ENCODE results near the gene EXT2.

Gene EXT2

DNA sequence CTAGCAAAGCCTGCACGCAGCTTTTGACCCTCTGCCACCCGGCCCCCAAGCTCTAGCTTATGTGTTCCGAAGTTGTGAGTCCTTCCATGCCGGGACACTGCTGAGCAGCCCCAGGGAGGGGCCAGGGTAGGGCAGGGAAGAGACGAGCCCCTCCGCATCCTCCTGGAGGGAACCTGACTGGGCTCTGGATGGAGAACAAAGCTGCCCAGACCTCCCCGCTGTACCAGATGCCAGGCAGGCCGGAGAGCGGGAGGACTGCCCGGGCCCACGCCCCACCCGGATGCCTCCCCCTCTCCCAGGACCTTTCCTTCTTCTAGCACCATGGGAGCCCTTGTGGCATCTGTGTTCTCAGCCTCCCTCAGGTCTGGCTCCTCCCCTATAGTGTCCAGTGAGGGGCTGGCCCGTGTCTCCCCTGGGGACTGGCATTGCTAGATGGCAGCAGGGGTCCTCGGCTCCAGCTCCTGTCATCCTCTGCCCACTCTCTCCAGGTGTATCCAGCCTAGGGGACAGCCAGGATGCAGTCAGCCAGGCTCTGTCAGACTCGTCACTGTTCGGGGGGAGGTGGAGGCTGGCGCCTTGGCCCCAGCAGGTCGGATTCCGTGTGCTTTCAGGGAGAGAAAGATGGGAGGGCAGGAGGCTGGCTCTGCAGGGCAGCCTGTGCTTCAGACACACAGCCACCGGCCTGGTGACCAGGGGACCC is 168.4 kb downstream of the EXT2 start:
- Mint-ChIP-seq H3K36me3 (ENCODE audit: low read depth) (no peaks in the 10 kb centered on the region), H3K4me1 (ENCODE audit: low read depth) (peaks cover 4% of the 10 kb centered on the region)

DNA sequence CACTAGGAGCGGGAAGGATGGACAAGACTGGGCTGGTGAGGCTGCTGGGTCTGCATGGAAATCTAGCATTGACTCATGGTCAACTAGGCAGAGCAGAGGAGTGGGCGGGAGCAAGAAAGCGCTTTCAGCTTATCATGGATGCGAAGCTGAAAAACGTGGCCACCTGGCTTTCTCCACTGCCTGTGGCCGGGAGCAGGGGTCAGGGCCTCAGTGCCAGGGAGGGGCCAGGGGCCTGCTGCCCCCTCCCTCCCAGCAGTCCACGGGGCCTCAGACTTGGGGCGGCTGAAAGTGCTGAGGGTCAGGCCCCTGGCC is 168.9 kb downstream of the EXT2 start:
- Mint-ChIP-seq H3K4me1 (ENCODE audit: low read depth) (no peaks in the 10 kb centered on the region), H3K4me3 (no peak overlapping the region), H3K36me3 (ENCODE audit: low read depth) (no peaks in the 10 kb centered on the region), H3K9me3 (no peaks in the 10 kb centered on the region), H3K27me3 (ENCODE audit: low read depth) (no peaks in the 10 kb centered on the region), H3K27ac (no peak overlapping the region)
- DNase-seq (ENCODE audit: low spot score): no peak

More for the DNA sequence above, 168.4 kb downstream of the EXT2 start:
- DNase-seq (ENCODE audit: low spot score): no peak
- Mint-ChIP-seq H3K9me3 (no peaks in the 10 kb centered on the region), H3K27me3 (ENCODE audit: low read depth) (no peaks in the 10 kb centered on the region), H3K4me3 (no peak overlapping the region), H3K27ac (no peak overlapping the region)

DNA sequence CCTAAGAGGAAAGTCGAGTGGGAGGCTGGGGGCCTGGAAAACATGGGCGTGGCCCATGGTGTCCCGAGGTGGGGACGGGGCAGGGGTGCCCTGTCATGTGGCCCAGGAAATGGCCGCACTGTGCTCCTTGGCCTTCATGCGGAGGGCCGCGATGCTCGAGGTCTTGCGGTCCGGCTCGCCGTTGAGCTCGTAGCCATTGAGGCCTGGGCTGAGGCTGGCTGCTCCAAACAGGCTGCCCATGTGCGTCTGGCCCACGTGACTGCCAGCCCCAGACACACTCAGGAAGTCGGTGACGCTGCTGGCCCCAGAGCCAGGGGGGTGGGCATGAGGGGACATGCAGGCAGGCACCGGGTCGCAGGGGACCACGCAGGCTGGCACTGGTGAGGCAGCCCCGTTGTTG is 169.3 kb downstream of the EXT2 start:
- no peaks in the 10 kb centered on the region for H3K36me3 Mint-ChIP-seq (ENCODE audit: low read depth)

DNA sequence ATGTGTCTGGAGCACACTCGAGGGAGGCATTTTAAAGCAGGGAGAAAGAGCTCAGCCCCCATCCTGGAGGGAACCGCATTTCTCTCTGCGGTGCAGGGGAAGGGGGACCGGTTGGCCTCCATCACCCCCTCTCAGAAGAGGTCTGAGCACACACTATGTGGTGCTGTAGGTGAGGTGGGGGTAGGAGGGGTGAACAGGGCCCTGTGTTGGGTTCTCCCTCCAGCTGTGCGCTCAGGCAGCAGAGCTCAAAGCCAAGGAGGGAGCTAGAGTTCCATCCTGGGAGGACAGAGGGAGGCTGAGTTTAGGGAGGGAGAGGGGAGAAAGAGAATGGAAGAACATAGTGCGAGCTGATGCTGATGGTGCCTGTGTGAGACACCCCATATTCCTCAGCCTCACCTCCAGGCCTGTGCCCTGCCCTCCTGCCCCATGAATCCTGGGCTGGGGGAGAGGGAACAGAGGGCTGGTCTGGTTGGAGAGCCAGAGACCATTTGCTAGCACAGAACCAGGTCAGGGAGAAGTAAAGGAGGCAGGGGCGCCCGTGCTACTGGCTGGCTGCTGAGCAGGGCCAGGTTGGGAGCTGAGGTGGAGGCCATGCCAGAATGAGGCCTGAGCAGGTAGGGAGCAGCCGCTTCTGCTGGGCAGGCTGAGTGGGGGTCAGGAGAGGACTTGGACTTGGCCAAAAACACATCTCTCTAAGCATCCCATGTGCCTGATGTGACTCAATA is 170.7 kb downstream of the EXT2 start:
- no peaks in the 10 kb centered on the region for H3K36me3 Mint-ChIP-seq (ENCODE audit: low read depth)
- H3K9me3 Mint-ChIP-seq: no peaks in the 10 kb centered on the region
- no peak overlapping the region for H3K27ac Mint-ChIP-seq
- no peak for DNase-seq (ENCODE audit: low spot score)
- no peaks in the 10 kb centered on the region for H3K4me1 Mint-ChIP-seq (ENCODE audit: low read depth)
- no peaks in the 10 kb centered on the region for H3K27me3 Mint-ChIP-seq (ENCODE audit: low read depth)
- H3K4me3 Mint-ChIP-seq: no peak overlapping the region

More for the DNA sequence above, 169.3 kb downstream of the EXT2 start:
- no peak overlapping the region for H3K27ac Mint-ChIP-seq
- H3K4me3 Mint-ChIP-seq: no peak overlapping the region
- H3K27me3 Mint-ChIP-seq (ENCODE audit: low read depth): no peaks in the 10 kb centered on the region
- no peak for DNase-seq (ENCODE audit: low spot score)
- H3K9me3 Mint-ChIP-seq: no peaks in the 10 kb centered on the region
- H3K4me1 Mint-ChIP-seq (ENCODE audit: low read depth): no peaks in the 10 kb centered on the region

DNA sequence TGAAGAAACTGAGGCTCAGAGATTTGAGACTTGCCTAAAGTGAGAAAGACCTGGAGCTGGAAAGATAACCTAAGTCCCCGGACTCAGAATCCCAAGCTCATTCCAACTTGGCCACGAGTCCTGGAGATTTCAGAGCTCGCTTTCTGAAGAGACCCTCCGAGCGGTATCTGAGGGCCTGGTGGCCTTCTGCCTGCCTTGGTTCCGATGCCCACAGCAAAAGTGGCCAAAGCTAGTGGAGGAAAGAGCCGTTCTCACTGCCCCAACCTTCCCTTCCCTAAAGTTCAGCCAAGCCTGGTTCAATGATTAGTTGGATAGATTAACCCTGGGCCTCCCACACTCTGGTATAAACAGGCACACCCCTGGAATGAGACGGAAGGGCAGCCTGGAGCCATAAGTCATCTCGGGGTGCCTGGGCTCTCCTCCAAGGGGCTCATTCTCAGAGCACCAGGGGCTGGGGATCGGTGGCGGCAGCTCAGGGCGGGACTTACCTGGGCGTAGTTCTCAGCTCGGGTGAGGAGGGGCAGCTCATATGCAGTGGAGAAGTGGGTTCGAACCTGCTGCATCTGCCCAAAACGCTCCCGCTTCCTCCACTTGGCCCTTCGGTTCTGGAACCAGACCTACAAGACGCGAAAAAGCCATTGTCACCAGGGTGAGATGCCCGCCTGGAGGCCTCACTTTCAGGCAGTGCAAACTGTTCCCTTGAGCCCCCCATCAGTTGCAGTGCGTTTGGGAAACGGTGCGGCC is 171.7 kb downstream of the EXT2 start:
- no peak for DNase-seq (ENCODE audit: low spot score)
- Mint-ChIP-seq H3K27ac (no peak overlapping the region), H3K4me3 (no peak overlapping the region), H3K9me3 (no peaks in the 10 kb centered on the region), H3K27me3 (ENCODE audit: low read depth) (no peaks in the 10 kb centered on the region), H3K4me1 (ENCODE audit: low read depth) (no peaks in the 10 kb centered on the region), H3K36me3 (ENCODE audit: low read depth) (no peaks in the 10 kb centered on the region)

DNA sequence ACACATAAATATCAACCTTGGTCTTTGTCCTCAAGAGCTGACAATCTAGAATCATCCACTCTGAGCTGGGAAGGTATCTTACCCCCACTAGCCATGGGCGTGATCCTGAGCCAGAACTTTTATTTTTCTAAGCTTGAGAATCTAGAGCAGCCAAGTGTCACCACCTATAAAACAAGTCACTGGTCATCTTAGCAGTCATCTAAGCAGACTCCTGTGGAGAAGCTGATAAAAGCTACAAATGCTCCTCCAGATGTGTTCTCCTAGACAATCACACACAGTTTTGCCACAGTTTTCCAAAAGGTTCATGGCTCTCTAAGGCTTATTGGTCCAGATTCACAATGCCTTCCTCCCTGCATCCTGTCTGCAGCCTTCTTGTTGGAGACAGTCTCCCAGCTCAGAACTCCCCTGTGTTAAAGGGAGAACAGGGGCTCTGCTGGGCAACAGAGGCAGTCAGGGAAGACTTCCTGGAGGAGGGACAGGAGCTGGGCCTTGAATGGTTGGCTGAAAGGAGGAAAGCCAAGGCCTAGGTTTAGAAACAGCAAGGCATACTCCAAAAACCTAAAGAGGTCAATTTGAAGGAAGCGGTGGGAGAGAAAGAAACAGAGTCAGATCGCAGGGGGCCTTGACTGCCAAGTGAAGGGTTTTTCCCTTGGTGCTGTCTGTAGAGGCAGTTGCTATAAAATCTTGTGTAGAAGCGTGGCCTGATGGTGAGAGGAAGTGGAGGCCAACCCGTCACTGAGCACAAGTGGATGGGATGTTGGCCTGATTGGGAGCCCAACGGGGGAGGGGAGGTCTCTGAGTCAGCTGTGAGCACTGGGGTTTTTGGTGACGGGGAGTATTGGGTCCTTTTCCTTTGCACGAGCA is 172.5 kb downstream of the EXT2 start:
- H3K27ac Mint-ChIP-seq: no peak overlapping the region
- no peak overlapping the region for H3K4me3 Mint-ChIP-seq
- no peaks in the 10 kb centered on the region for H3K27me3 Mint-ChIP-seq (ENCODE audit: low read depth)
- H3K9me3 Mint-ChIP-seq: no peaks in the 10 kb centered on the region
- no peaks in the 10 kb centered on the region for H3K4me1 Mint-ChIP-seq (ENCODE audit: low read depth)
- DNase-seq (ENCODE audit: low spot score): no peak
- H3K36me3 Mint-ChIP-seq (ENCODE audit: low read depth): no peaks in the 10 kb centered on the region

DNA sequence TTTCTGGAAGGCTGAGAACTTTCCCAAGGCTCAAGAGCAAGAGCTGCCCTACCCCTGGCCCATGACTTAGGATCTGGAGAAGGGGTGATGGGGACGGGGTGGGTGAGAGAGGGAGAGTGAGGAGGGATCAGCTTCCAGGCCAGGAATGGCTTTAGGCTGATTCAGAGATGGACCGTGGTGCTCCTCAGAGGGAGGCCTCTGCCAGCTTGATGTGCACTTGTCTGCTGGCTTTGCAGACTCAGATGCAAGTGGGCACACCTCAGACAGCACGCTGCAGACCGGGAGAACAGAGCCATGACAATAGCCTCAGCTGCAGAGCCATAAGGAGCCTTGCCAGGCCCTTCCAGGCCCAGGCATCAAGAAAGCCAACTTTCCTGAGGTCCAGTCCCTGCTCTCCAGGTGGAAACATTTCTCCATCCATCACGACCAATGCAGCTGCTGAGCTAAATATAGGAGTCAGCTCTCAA is 173.2 kb downstream of the EXT2 start:
- DNase-seq (ENCODE audit: low spot score): no peak
- no peaks in the 10 kb centered on the region for H3K4me1 Mint-ChIP-seq (ENCODE audit: low read depth)
- H3K4me3 Mint-ChIP-seq: no peak overlapping the region
- H3K9me3 Mint-ChIP-seq: no peaks in the 10 kb centered on the region
- no peak overlapping the region for H3K27ac Mint-ChIP-seq
- no peaks in the 10 kb centered on the region for H3K36me3 Mint-ChIP-seq (ENCODE audit: low read depth)
- H3K27me3 Mint-ChIP-seq (ENCODE audit: low read depth): no peaks in the 10 kb centered on the region

DNA sequence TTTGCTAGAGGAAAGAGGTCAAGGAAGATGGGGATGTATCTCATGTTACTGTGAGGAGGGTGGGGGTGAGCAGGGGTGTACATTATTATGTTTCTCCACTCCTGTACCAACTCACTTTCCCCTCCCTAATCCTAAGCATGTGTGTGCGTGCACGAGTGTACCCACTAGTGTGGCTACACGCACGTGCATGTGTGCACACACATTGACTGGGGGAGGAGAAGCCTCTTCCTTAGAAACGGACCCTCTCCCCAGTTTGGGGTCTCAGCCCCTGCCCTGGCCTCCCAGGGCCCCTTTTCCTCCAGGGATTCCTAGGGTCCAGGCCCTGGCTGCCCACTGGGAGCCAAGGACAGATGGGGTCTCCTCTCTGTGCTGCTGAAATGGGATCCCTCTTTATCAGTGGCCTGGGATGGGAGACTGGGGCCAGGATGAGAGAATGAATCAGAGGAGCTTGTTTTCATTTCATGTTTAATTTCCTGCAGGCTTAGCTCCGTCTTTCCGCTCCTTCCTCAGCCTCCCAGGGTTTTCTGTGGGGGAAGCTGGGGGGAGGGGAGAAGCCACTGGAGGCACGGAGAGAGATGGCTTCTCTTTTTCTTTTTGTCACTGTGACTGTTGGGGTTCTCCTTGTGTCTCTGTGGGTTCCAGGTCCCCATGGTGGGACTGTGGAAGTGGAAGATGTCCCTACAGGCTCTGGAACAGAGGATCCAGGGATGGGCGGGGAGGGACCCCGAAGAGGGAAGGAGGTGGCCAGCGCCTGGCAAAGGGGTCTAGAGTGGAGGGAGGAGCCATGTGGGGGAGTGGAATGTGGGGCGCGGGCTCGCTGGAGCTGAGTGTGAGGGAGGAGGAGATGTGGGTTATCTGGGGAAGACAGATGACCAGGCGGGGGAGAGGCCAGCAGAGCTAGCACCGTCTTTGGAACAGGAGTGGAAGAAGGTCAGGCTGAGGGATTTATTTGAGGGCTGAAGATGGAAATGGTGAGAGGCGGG is 174.2 kb downstream of the EXT2 start:
- H3K4me3 Mint-ChIP-seq: no peak overlapping the region
- no peaks in the 10 kb centered on the region for H3K4me1 Mint-ChIP-seq (ENCODE audit: low read depth)
- no peak for DNase-seq (ENCODE audit: low spot score)
- no peaks in the 10 kb centered on the region for H3K36me3 Mint-ChIP-seq (ENCODE audit: low read depth)
- no peaks in the 10 kb centered on the region for H3K9me3 Mint-ChIP-seq
- H3K27me3 Mint-ChIP-seq (ENCODE audit: low read depth): no peaks in the 10 kb centered on the region
- no peak overlapping the region for H3K27ac Mint-ChIP-seq

DNA sequence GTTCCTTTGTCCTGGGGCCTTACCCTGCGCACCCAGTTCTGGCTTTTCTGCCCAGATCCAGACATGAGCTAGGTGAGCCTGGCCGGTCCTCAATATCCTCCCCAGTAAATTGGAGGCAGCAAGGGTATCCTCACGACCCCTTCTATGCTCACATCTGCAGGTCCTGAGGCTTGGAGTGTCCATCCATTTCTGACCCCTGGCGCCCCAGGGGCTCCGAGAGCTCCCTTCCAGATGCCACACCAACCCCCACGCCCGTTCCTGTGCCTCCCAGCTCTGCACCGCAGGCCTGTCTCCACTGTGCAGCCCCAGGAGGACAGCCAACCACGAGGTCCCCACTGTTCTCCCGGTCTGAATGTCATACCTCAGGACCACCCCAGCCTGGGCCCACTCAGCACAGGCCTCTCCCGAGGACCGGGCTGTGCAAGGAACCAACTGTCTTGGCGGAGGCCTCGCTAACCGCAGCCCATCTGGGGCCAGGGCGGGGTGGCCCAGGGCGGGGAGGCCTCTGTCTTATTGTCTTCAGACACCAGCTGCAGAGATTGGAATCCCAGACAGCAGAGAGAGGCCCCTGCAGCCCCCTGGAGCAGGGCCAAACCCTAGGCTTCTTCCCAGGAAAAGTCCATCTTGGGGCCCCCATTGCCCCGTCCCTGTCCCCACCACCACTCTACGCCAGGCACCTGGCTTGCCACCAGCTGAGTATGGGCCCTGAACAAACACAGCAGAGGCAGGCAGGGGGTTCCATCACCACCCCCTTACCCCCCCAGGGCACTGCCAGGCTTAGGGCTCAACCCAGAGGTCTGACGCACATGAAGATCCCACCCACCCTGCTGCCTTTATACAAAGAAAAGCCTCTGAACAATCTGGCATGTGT is 175.2 kb downstream of the EXT2 start:
- DNase-seq (ENCODE audit: low spot score): no peak
- Mint-ChIP-seq H3K9me3 (no peaks in the 10 kb centered on the region), H3K4me1 (ENCODE audit: low read depth) (no peaks in the 10 kb centered on the region), H3K4me3 (no peak overlapping the region), H3K36me3 (ENCODE audit: low read depth) (no peaks in the 10 kb centered on the region), H3K27me3 (ENCODE audit: low read depth) (no peaks in the 10 kb centered on the region), H3K27ac (no peak overlapping the region)

DNA sequence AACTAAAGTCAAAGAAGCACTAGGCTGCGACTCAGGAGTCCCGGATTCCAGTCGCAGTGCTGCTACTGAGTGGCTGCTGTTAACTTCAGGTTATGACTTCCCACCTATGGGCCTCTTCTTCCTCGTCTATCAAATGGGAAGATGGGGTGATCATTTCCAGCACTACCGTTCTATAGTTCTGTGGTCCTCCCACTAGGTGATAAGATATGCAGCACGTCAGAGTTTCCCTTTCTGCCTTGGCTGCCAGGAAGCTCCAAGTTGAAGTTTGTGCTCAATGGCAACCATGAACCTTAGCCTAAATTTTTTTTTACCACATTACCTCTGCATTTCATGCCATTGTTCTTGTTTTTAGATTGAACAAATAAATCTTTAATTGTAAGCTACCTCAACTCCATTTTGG is 175.8 kb downstream of the EXT2 start:
- H3K36me3 Mint-ChIP-seq (ENCODE audit: low read depth): no peaks in the 10 kb centered on the region
- H3K4me3 Mint-ChIP-seq: no peak overlapping the region
- no peak overlapping the region for H3K27ac Mint-ChIP-seq
- no peaks in the 10 kb centered on the region for H3K4me1 Mint-ChIP-seq (ENCODE audit: low read depth)
- DNase-seq (ENCODE audit: low spot score): no peak
- H3K9me3 Mint-ChIP-seq: no peaks in the 10 kb centered on the region
- H3K27me3 Mint-ChIP-seq (ENCODE audit: low read depth): no peaks in the 10 kb centered on the region

DNA sequence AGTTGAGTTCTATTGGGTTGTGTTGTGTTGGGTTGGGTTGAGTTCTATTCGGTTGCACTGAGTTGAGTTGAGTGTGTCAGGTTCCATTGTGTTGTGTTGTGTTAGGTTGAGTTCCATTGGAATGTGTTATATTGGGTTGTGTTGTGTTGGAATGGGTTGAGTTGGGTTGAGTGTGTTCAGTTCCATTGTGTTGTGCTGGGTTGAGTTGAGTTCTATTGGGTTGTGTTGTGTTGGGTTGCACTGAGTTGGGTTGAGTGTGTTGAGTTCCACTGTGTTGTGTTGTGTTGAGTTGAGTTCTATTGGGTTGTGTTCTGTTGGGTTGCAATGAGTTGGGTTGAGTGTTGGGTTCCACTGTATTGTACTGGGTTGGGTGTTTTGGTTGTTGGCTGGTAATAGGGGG is 178.9 kb downstream of the EXT2 start:
- H3K4me3 Mint-ChIP-seq: no peak overlapping the region
- H3K9me3 Mint-ChIP-seq: no peaks in the 10 kb centered on the region
- H3K36me3 Mint-ChIP-seq (ENCODE audit: low read depth): no peaks in the 10 kb centered on the region
- H3K4me1 Mint-ChIP-seq (ENCODE audit: low read depth): no peaks in the 10 kb centered on the region
- no peak for DNase-seq (ENCODE audit: low spot score)
- H3K27me3 Mint-ChIP-seq (ENCODE audit: low read depth): no peaks in the 10 kb centered on the region
- no peak overlapping the region for H3K27ac Mint-ChIP-seq

DNA sequence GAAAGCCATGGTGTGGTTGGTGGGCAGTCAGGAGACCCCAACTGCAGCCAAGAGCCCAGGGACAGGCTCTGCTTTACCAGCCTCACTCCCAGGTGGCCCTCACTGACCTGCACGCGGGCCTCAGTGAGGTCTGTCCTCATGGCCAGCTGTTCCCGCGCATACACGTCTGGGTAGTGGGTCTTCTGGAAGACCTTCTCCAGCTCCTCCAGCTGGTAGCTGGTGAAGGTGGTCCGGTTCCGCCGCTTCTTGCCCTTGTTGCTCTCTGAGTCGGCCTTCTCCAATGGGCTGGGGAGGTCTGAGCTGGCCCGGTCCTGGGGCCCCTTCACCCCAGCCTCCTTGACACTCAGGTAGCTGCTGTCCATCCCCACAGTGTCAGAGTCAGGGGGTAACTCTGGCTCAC is 179.8 kb downstream of the EXT2 start:
- Mint-ChIP-seq H3K36me3 (ENCODE audit: low read depth) (no peaks in the 10 kb centered on the region), H3K4me1 (ENCODE audit: low read depth) (no peaks in the 10 kb centered on the region), H3K27ac (no peak overlapping the region), H3K9me3 (no peaks in the 10 kb centered on the region), H3K4me3 (no peak overlapping the region), H3K27me3 (ENCODE audit: low read depth) (peaks cover 3% of the 10 kb centered on the region)
- no peak for DNase-seq (ENCODE audit: low spot score)
